H1 (cell line): ENCODE measurements around the gene NPTX1. TPM values are rescaled to one million over a fixed set of nuclear protein-coding genes. Genes with fewer than 3 reads are reported as not detected.

Source experiments
- CTCF ChIA-PET: fragments of 300-600 bp; sonication (Branson Sonifier 250); formaldehyde crosslinking; loops from one replicate; lab custom pipeline; 2021; ENCODE audit not compliant: partially characterized antibody; lab: Charles Lee
- POLR2A ChIA-PET: fragments of 300-600 bp; sonication (Branson Sonifier 250); formaldehyde crosslinking; loops from one replicate; lab custom pipeline; 2021; ENCODE audit warnings: inconsistent platforms; ENCODE audit not compliant: partially characterized antibody; lab: Charles Lee
- DNase-seq, 2 experiments: peaks; one replicate each; pipeline versions ENCODE4 v3.0.0 to v3.0.0-alpha.2; 2010 to 2022; ENCODE audit warnings: low spot score in 2 of 2, low read depth in 1 of 2, mixed read lengths in 1 of 2
- FAIRE-seq: peaks from 2 replicates; lab custom pipeline; 2011; peaks lifted over from hg19 to GRCh38; lab: Jason Lieb, UNC
- H2AFZ ChIP-seq: 2 replicates; pipeline ENCODE4 v1.8.1; 2012; ENCODE audit warnings: low read length, inconsistent platforms
- H2AK5ac ChIP-seq: 2 replicates; pipeline ENCODE4 v1.6.1; 2013; ENCODE audit warnings: low read depth, low read length
- H2BK120ac ChIP-seq: replicated peaks from 2 replicates; pipeline ENCODE3; 2013; ENCODE audit warnings: low read depth, low read length, inconsistent platforms
- H2BK12ac ChIP-seq: 2 replicates; pipeline ENCODE4 v1.6.1; 2013; ENCODE audit warnings: low read depth, low read length
- H2BK15ac ChIP-seq: 2 replicates; pipeline ENCODE4 v1.6.1; 2013; ENCODE audit warnings: low read length
- H2BK20ac ChIP-seq: 2 replicates; pipeline ENCODE4 v1.6.1; 2013; ENCODE audit warnings: low read length
- H2BK5ac ChIP-seq: 2 replicates; pipeline ENCODE4 v1.6.1; 2013; ENCODE audit warnings: low read depth, low read length
- H3K14ac ChIP-seq: 2 replicates; pipeline ENCODE4 v1.6.1; 2013; ENCODE audit warnings: inconsistent platforms; ENCODE audit not compliant: insufficient read length
- H3K18ac ChIP-seq: 2 replicates; pipeline ENCODE4 v1.6.1; 2013; ENCODE audit warnings: low read length; ENCODE audit errors: extremely low read depth
- H3K23ac ChIP-seq: 2 replicates; pipeline ENCODE4 v1.6.1; 2013; ENCODE audit warnings: inconsistent platforms; ENCODE audit not compliant: insufficient read length
- H3K23me2 ChIP-seq: 2 replicates; pipeline ENCODE4 v1.6.1; 2013; ENCODE audit warnings: low read depth, low read length
- H3K27ac ChIP-seq: 2 replicates; pipeline ENCODE4 v1.6.1; 2011; ENCODE audit warnings: low read depth, low read length, inconsistent platforms
- H3K27me3 ChIP-seq, 4 experiments: replicated peaks in 1 of 4; 1 replicate in 1 of 4; 2 replicates in 3 of 4; pipeline versions ENCODE4 v1.6.1 to v1.8.1; 2011 to 2013; ENCODE audit warnings: low read length in 3 of 4, mild to moderate bottlenecking in 3 of 4, inconsistent platforms in 2 of 4, mixed read lengths in 2 of 4, moderate library complexity in 1 of 4; ENCODE audit not compliant: control insufficient read depth in 3 of 4, insufficient read depth in 3 of 4; ENCODE audit errors: extremely low read depth in 1 of 4
- H3K36me3 ChIP-seq, 4 experiments: 2 replicates each; pipeline versions ENCODE4 v1.6.1 to v1.8.1; 2011 to 2013; ENCODE audit warnings: mild to moderate bottlenecking in 4 of 4, low read length in 3 of 4, moderate library complexity in 2 of 4, control low read depth in 1 of 4, inconsistent platforms in 1 of 4; ENCODE audit not compliant: insufficient read depth in 4 of 4, control insufficient read depth in 2 of 4
- H3K4ac ChIP-seq: replicated peaks from 2 replicates; pipeline ENCODE3; 2013; ENCODE audit warnings: low read length, low read depth, mixed read lengths, inconsistent platforms; ENCODE audit not compliant: insufficient read length
- H3K4me1 ChIP-seq, 4 experiments: replicated peaks in 1 of 4; 1 replicate in 1 of 4; 2 replicates in 3 of 4; pipeline versions ENCODE4 v1.6.1 to v1.8.1; 2011 to 2013; ENCODE audit warnings: low read length in 3 of 4, inconsistent platforms in 2 of 4, mixed read lengths in 1 of 4; ENCODE audit not compliant: insufficient read depth in 4 of 4, control insufficient read depth in 3 of 4
- H3K4me2 ChIP-seq, 2 experiments: 2 replicates each; pipeline versions ENCODE4 v1.6.1 to v1.8.1; 2011 to 2013; ENCODE audit warnings: low read depth in 2 of 2, low read length in 2 of 2, control low read depth in 1 of 2, inconsistent platforms in 1 of 2, mild to moderate bottlenecking in 1 of 2; ENCODE audit not compliant: insufficient read depth in 1 of 2
- H3K4me3 ChIP-seq, 4 experiments: fragments of 200-600, 300-600 bp in 1 of 4; sonication (generic), shearing (Covaris generic), sonication (Bioruptor Twin) in 1 of 4; 2 replicates each; pipeline versions ENCODE4 v1.5.1 to v1.8.1; 2011 to 2016; ENCODE audit warnings: low read length in 4 of 4, low read depth in 3 of 4, control low read depth in 2 of 4, inconsistent platforms in 2 of 4, mild to moderate bottlenecking in 2 of 4, mixed read lengths in 1 of 4, moderate library complexity in 1 of 4; ENCODE audit not compliant: insufficient read depth in 2 of 4; ENCODE audit errors: extremely low read depth in 1 of 4
- H3K56ac ChIP-seq: replicated peaks from 2 replicates; pipeline ENCODE3; 2013; ENCODE audit warnings: low read depth, mild to moderate bottlenecking, mixed read lengths, low read length, inconsistent platforms; ENCODE audit not compliant: insufficient read length
- H3K79me1 ChIP-seq: 2 replicates; pipeline ENCODE4 v1.6.1; 2013; ENCODE audit warnings: low read depth, low read length, control low read depth
- H3K79me2 ChIP-seq, 2 experiments: 2 replicates each; pipeline versions ENCODE4 v1.6.1 to v1.8.1; 2012 to 2013; ENCODE audit warnings: low read length in 2 of 2, mild to moderate bottlenecking in 2 of 2, inconsistent platforms in 1 of 2; ENCODE audit not compliant: insufficient read depth in 2 of 2, control insufficient read depth in 1 of 2
- H3K9ac ChIP-seq, 4 experiments: replicated peaks in 1 of 4; 1 replicate in 1 of 4; 2 replicates in 3 of 4; pipeline versions ENCODE4 v1.6.1 to v1.8.1; 2011 to 2013; ENCODE audit warnings: low read depth in 3 of 4, low read length in 3 of 4, control low read depth in 2 of 4, mild to moderate bottlenecking in 2 of 4, moderate library complexity in 2 of 4, inconsistent platforms in 1 of 4; ENCODE audit errors: extremely low read depth in 1 of 4
- H3K9me3 ChIP-seq, 2 experiments: 2 replicates each; pipeline versions ENCODE4 v1.6.1 to v1.8.1; 2012 to 2013; ENCODE audit warnings: mild to moderate bottlenecking in 2 of 2, moderate library complexity in 2 of 2, control low read depth in 1 of 2, inconsistent platforms in 1 of 2, low read depth in 1 of 2, low read length in 1 of 2, mixed read lengths in 1 of 2; ENCODE audit not compliant: insufficient read depth in 2 of 2
- H4K20me1 ChIP-seq, 2 experiments: replicated peaks in 1 of 2; 2 replicates each; pipeline versions ENCODE3 to v1.8.1; 2011 to 2013; ENCODE audit warnings: inconsistent platforms in 2 of 2, low read length in 2 of 2, mild to moderate bottlenecking in 1 of 2; ENCODE audit not compliant: insufficient read depth in 2 of 2, control insufficient read depth in 1 of 2
- H4K5ac ChIP-seq: 2 replicates; pipeline ENCODE4 v1.6.1; 2013; ENCODE audit warnings: low read length, low read depth, mixed read lengths, inconsistent platforms; ENCODE audit not compliant: insufficient read length
- H4K8ac ChIP-seq: 2 replicates; pipeline ENCODE4 v1.8.0; 2013; ENCODE audit warnings: mild to moderate bottlenecking, moderate library complexity, low read length, inconsistent platforms; ENCODE audit not compliant: insufficient read depth; ENCODE audit errors: extremely low read depth
- H4K91ac ChIP-seq: replicated peaks from 2 replicates; pipeline ENCODE3; 2013; ENCODE audit warnings: low read length, mixed read lengths, inconsistent platforms; ENCODE audit not compliant: insufficient read length
- CTCF ChIP-seq, 3 experiments: IDR thresholded peaks; 1 replicate in 2 of 3; 2 replicates in 1 of 3; pipeline versions ENCODE4 v1.5.1 to v1.6.1; 2011; ENCODE audit warnings: low read length in 3 of 3, mild to moderate bottlenecking in 3 of 3, inconsistent platforms in 2 of 3, low read depth in 1 of 3, moderate library complexity in 1 of 3; ENCODE audit not compliant: insufficient read depth in 1 of 3; ENCODE audit errors: control extremely low read depth in 1 of 3
- EGR1 ChIP-seq: IDR thresholded peaks from 2 replicates; pipeline ENCODE4 v1.6.1; 2011; ENCODE audit warnings: low read depth, low read length, borderline replicate concordance
- JUND ChIP-seq: IDR thresholded peaks from 2 replicates; pipeline ENCODE4 v1.6.1; 2011; ENCODE audit warnings: mild to moderate bottlenecking, improper control_type of control experiment, low read length
- MAX ChIP-seq: IDR thresholded peaks from 2 replicates; pipeline ENCODE4 v1.6.1; 2012; ENCODE audit warnings: inconsistent platforms
- RAD21 ChIP-seq, 2 experiments: IDR thresholded peaks in 1 of 2; conservative IDR thresholded peaks in 1 of 2; 2 replicates each; pipeline ENCODE4 v1.6.1; 2011; ENCODE audit warnings: low read depth in 2 of 2, low read length in 2 of 2, improper control_type of control experiment in 1 of 2, inconsistent platforms in 1 of 2, mild to moderate bottlenecking in 1 of 2, moderate library complexity in 1 of 2
- TBP ChIP-seq: IDR thresholded peaks from 2 replicates; pipeline ENCODE4 v1.6.1; 2011; ENCODE audit warnings: low read depth, low read length, improper control_type of control experiment
- WGBS, 2 experiments: shearing (Covaris generic) in 1 of 2; methylation state at CpG; one replicate each; pipeline versions ENCODE4 v1.1.6 to v1.1.7; 2013 to 2015; ENCODE audit warnings: low lambda C conversion rate in 2 of 2, mixed read lengths in 2 of 2, inconsistent platforms in 1 of 2, low coverage in 1 of 2, missing lambda C conversion rate in 1 of 2; ENCODE audit not compliant: insufficient replicate concordance in 2 of 2, insufficient coverage in 1 of 2, insufficient read length in 1 of 2; ENCODE audit errors: extremely low coverage in 1 of 2, missing lambda C conversion rate in 1 of 2; 5-methylcytosine and 5-hydroxymethylcytosine counted together
- polyA plus RNA-seq, 7 experiments: library from polyadenylated mRNA; depleted of rRNA in 3 of 7; stranded (reverse) in 5 of 7; unstranded in 2 of 7; fragments of >200 nt in 5 of 7; fragments of 200-250 nt in 2 of 7; gene quantifications; 1 replicate in 5 of 7; 2 replicates in 1 of 7; 4 replicates in 1 of 7; pipeline versions ENCODE4 v1.2.1 to v1.2.3, GENCODE V29; 2011 to 2013; ENCODE audit warnings: missing spikeins in 2 of 7, mixed read lengths in 2 of 7
- total RNA-seq: library from RNA; stranded (reverse); fragmentation: NEBNext Ultra II Directional; extraction: Animal tissue kit (Norgen Biotek cat#: 25700); gene quantifications from 2 replicates; pipeline ENCODE4 v1.2.1, GENCODE V29; 2021

NPTX1 gene
- total and polyA plus RNA-seq, 2 of the 8 experiments (the other 6 are each of a cell fraction or from before 2014, with no cell fraction given) = 12.0 to 17.9 TPM

GRCh38 chr17:80511222-80512180 lies 35.1 kb upstream of the NPTX1 start:
- H3K23ac ChIP-seq = no peak overlapping the region
- peak overlapping the region; percentile 31 for H4K5ac ChIP-seq
- FAIRE-seq (no peak), DNase-seq (peak; percentile 39 to 79)
- peak overlapping the region; percentile 88; the same call in 1 of the 2 replicates for H2BK12ac ChIP-seq
- peaks cover 10% of the 10 kb centered on the region; the same call in 1 of the 2 replicates for H3K23me2 ChIP-seq
- CTCF ChIA-PET = interaction anchor here (0.6 to 2.6 kb wide), 11 partner anchors 9 to 84 kb away, joined by 3 to 12 read pairs (median 4); partner anchors contain the start of gene NPTX1
- peak overlapping the region; percentile 99 for H3K56ac ChIP-seq
- H3K36me3 ChIP-seq = no peaks in the 10 kb centered on the region
- no peak overlapping the region; the same call in 1 of the 2 replicates for H3K27ac ChIP-seq
- POLR2A ChIA-PET = interaction anchor here (1.1 to 1.2 kb wide), 2 partner anchors 12 to 36 kb away, joined by 3 to 4 read pairs; no protein-coding TSS in a partner anchor
- H2BK5ac ChIP-seq = 0 out of 2 replicates have a peak overlapping the region, but pooled peaks have one; percentile 13
- no peaks in the 10 kb centered on the region for H3K79me2 ChIP-seq
- H3K9ac ChIP-seq = peak overlapping the region in 1 of 4 experiments; percentile 44; a peak in 1 of 7 replicates
- peak overlapping the region; percentile 77 for H2BK120ac ChIP-seq
- no peak overlapping the region; a peak in 1 of 4 replicates for H3K4me2 ChIP-seq
- H2BK15ac ChIP-seq = peak overlapping the region; percentile 6; the same call in 1 of the 2 replicates
- WGBS, 2 experiments = 48 to 100% methylated on average over 1 to 18 of the region's 18 CpGs
- peak overlapping the region; percentile 77 for H2BK20ac ChIP-seq
- no peak overlapping the region for H2AFZ ChIP-seq
- H3K4ac ChIP-seq = peak overlapping the region; percentile 5
- H3K9me3 ChIP-seq = no peaks in the 10 kb centered on the region
- peak overlapping the region; percentile 45; the same call in 1 of the 2 replicates for H4K8ac ChIP-seq
- no peak overlapping the region for H3K18ac ChIP-seq
- peak overlapping the region; percentile 42 for H2AK5ac ChIP-seq
- peaks cover 0 to 2% (median 1%) of the 10 kb centered on the region in 4 experiments; a peak in 3 of 7 replicates for H3K4me1 ChIP-seq
- H3K79me1 ChIP-seq = no peaks in the 10 kb centered on the region
- H3K14ac ChIP-seq = no peak overlapping the region
- H3K4me3 ChIP-seq = no peak overlapping the region
- H4K91ac ChIP-seq = peak overlapping the region; percentile 74
- H4K20me1 ChIP-seq = peaks cover 0 to 9% of the 10 kb centered on the region in 2 experiments
- peaks cover 0 to 8% (median 3%) of the 10 kb centered on the region in 4 experiments; a peak in 4 of 7 replicates for H3K27me3 ChIP-seq
- peak; percentile 23; the same call in 1 of the 2 replicates for TF ChIP-seq MAX
- TF ChIP-seq CTCF (IDR thresholded peaks at IDR 0.05; ENCODE audit: control extremely low read depth in 1 of 3, insufficient read depth in 1 of 3, low read depth in 1 of 3, low read length in 3 of 3) = peak; percentile 73 to 87 (median 77)
- 0 out of 2 replicates have a peak, but pooled peaks have one; percentile 13 for TF ChIP-seq TBP
- peak; percentile 23; the same call in 1 of the 2 replicates for TF ChIP-seq EGR1
- no peak for TF ChIP-seq JUND
- TF ChIP-seq RAD21 (IDR thresholded peaks at IDR 0.05 in 1 of 2, conservative IDR thresholded peaks at IDR 0.05 in 1 of 2; ENCODE audit: low read depth in 2 of 2, low read length in 2 of 2) = peak; percentile 85 to 90
